ENCODE results near the gene MORC1.
A peak's percentile ranks its signal among the peaks of the same experiment; 100 is the strongest.
"Not testable (repeated sequence)": the region's sequence is repeated elsewhere in the genome, so short reads cannot be mapped to it uniquely, and the experiment has no call there.

Gene MORC1

DNA sequence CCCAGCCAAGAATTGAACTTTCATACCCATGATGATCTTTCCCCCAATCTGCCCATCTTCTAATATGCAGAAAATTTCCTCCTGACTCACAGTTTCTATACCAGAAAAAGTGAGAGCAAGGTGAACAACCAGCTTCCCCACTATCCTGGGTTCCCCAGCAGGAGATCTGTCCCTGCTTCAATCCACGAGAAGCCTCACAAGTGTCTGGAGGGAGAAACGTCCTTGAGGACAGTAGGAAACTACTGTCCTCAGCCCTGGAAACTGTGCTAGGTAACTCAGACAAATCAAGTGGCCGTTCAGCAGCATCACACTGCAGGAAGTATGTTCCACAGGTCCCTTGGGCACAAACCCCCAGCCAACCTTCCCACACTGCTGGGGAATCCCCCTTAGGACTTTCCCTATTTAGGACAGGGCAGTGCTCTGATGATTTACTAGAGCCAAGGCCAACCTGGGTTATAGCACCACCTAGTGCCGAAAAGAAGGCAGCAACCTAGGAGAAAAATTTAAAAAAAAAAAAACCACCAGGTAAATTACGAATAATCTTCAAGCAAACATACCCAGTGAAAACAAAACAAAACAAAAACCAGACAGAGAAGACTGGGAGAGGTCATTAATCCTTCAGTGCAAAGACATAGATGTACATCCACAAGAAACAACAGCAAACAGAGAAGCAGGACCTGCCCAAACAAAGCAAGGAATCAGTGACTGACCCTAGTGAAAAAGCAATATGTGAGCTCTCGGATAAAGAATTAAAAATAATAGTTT is 36.0 kb downstream of the MORC1 start:
- TF ChIP-seq, protein P1, sequence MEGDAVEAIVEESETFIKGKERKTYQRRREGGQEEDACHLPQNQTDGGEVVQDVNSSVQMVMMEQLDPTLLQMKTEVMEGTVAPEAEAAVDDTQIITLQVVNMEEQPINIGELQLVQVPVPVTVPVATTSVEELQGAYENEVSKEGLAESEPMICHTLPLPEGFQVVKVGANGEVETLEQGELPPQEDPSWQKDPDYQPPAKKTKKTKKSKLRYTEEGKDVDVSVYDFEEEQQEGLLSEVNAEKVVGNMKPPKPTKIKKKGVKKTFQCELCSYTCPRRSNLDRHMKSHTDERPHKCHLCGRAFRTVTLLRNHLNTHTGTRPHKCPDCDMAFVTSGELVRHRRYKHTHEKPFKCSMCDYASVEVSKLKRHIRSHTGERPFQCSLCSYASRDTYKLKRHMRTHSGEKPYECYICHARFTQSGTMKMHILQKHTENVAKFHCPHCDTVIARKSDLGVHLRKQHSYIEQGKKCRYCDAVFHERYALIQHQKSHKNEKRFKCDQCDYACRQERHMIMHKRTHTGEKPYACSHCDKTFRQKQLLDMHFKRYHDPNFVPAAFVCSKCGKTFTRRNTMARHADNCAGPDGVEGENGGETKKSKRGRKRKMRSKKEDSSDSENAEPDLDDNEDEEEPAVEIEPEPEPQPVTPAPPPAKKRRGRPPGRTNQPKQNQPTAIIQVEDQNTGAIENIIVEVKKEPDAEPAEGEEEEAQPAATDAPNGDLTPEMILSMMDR (IDR thresholded peaks at IDR 0.05; ENCODE audit: insufficient read depth, low read length, poor library complexity, severe bottlenecking), result peak; percentile 87
- DNase-seq (ENCODE audit: extremely low read depth, insufficient read length), result peak; percentile 59
- no peak overlapping the region; the same call in 1 of the 2 replicates for H3K4me3 ChIP-seq (replicated peaks; ENCODE audit: low read depth, low read length)
- no peaks in the 10 kb centered on the region for H3K27me3 ChIP-seq (replicated peaks; ENCODE audit: control insufficient read depth, insufficient read depth, low read length)
- no peaks in the 10 kb centered on the region for H3K36me3 ChIP-seq (ENCODE audit: control insufficient read depth, insufficient read depth, low read length)

DNA sequence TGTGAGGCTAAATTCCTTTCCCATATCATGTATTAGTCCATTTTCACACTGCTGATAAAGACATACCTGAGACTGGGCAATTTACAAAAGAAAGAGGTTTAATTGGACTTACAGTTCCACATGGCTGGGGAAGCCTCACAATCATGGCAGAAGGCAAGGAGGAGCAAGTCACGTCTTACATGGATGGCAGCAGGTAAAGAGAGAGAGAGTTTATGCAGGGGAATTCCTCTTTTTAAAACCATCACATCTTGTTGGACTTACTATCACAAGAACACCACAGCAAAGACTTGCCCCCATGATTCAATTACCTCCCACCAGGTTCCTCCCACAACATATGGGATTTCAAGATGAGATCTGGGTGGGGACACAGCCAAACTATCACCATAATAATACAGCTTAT is 37.8 kb downstream of the MORC1 start:
- DNase-seq (ENCODE audit: extremely low read depth, insufficient read length); H3K36me3 ChIP-seq (ENCODE audit: control insufficient read depth, insufficient read depth, low read length); H3K4me3 ChIP-seq (replicated peaks; ENCODE audit: low read depth, low read length); H3K27me3 ChIP-seq (replicated peaks; ENCODE audit: control insufficient read depth, insufficient read depth, low read length): not testable (repeated sequence)

DNA sequence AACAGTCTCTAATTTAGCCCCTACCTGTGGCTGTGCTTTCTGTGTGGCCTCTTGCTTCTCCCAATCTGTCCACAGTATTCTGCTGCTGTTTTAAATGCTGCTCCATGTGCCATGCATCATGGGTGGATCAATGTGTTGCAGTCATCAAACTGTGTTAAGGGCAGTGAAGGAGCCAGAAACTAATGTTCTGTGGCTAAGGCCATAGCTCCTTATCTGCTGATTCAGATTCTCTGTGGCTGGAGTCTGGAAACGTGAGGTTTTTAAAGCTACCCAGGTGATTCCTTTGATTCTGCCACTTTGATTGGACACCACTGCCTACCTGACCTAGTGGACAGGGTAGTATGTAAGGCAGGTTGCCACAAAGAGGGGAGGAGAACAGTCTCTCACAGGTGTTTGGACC is 44.8 kb downstream of the MORC1 start:
- Histone ChIP-seq H3K27me3 (replicated peaks; ENCODE audit: control insufficient read depth, insufficient read depth, low read length) (no peaks in the 10 kb centered on the region), H3K4me3 (replicated peaks; ENCODE audit: low read depth, low read length) (no peak overlapping the region), H3K36me3 (ENCODE audit: control insufficient read depth, insufficient read depth, low read length) (no peaks in the 10 kb centered on the region)
- DNase-seq (ENCODE audit: extremely low read depth, insufficient read length), result no peak
- TF ChIP-seq, protein P1 (IDR thresholded peaks at IDR 0.05; ENCODE audit: insufficient read depth, low read length, poor library complexity, severe bottlenecking), result no peak

DNA sequence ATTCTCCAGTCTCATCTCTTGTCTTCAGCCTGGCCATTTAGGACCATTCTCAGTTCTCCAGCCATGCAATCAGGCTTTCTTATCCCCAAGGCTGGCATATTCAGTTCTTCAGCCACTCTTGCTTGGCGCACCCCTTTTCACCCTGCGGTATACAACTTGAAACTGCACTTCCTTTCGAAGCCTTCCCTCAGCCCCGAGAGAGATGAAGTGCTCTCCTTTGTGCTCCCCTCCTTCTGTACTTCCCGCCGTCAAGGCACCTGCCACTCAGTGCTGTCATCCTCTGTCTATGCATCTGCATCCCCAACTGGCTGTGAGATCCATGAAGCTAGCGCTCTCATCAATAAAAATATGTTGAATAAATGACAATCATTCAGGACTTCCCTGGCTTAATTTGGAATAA is 45.7 kb downstream of the MORC1 start:
- Histone ChIP-seq H3K36me3 (ENCODE audit: control insufficient read depth, insufficient read depth, low read length) (no peaks in the 10 kb centered on the region), H3K4me3 (replicated peaks; ENCODE audit: low read depth, low read length) (no peak overlapping the region), H3K27me3 (replicated peaks; ENCODE audit: control insufficient read depth, insufficient read depth, low read length) (no peaks in the 10 kb centered on the region)
- TF ChIP-seq, protein P1 (IDR thresholded peaks at IDR 0.05; ENCODE audit: insufficient read depth, low read length, poor library complexity, severe bottlenecking), result no peak
- no peak for DNase-seq (ENCODE audit: extremely low read depth, insufficient read length)

DNA sequence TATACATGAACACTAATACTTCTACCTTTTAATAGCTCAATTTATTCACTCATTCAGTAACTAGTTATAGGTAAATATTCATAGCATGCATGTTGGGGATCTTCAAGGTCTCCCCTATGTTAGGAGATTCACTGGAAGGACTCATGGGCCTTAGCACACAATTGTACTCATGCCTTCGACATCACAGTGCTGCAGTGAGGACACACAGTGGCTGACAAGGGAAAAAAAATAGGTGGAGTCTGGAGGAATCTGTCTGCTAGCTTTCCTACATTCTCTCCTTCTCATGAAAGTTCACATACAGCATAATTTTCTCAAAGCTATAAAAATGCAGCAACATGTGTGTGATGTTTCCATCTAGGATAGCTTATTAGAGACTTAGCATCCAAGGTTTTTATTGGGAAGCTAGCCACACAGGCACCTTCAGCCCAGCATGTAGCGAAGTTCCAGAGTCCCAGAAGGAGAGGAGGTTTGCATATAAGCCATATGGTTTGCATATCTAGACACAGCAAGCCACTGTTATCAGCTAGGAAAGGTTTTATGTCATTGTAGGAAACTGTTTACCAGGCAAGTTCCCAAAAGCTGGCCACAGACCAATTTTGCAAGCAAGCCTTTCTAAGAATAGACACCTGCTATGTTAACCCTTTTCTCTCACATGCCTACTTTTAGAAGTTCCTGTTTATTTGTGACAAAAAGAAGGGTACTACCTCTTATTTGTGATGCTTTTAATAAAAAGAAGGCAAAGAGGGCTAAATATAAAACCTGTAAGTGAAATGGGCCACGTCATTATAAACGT is 46.4 kb downstream of the MORC1 start:
- no peak overlapping the region for H3K4me3 ChIP-seq (replicated peaks; ENCODE audit: low read depth, low read length)
- DNase-seq (ENCODE audit: extremely low read depth, insufficient read length), result peak; percentile 24
- no peaks in the 10 kb centered on the region for H3K27me3 ChIP-seq (replicated peaks; ENCODE audit: control insufficient read depth, insufficient read depth, low read length)
- TF ChIP-seq, protein P1 (IDR thresholded peaks at IDR 0.05; ENCODE audit: insufficient read depth, low read length, poor library complexity, severe bottlenecking), result peak; percentile 20
- H3K36me3 ChIP-seq (ENCODE audit: control insufficient read depth, insufficient read depth, low read length), result no peaks in the 10 kb centered on the region

DNA sequence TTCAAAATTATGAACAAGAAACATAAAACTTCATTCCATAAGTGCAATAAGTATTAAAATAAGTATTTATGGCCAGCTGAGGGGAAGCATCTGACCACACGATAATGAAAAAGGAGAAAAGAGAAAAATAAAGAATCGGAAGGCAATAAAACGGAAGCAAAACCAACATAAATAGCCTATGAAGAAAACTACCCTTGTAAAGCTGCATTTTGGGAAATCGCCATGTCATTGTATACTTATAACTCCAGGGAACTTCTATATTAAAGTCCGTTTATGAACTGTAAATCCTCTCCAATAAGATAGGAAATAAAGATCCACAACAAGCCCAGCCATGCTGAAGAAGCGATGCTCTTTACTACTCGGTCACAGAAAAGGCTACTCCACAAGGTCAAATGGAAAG is 47.7 kb downstream of the MORC1 start:
- Histone ChIP-seq H3K4me3 (replicated peaks; ENCODE audit: low read depth, low read length) (no peak overlapping the region), H3K27me3 (replicated peaks; ENCODE audit: control insufficient read depth, insufficient read depth, low read length) (no peaks in the 10 kb centered on the region), H3K36me3 (ENCODE audit: control insufficient read depth, insufficient read depth, low read length) (no peaks in the 10 kb centered on the region)
- DNase-seq (ENCODE audit: extremely low read depth, insufficient read length), result no peak
- TF ChIP-seq, protein P1 (IDR thresholded peaks at IDR 0.05; ENCODE audit: insufficient read depth, low read length, poor library complexity, severe bottlenecking), result no peak

All from GM06990 (cell line).